Activated CD4-positive, alpha-beta T cell treated with anti-CD3 and anti-CD28 coated beads for 24 hours (primary cell): ENCODE data around the gene CNRIP1.

Experiments used
- DNase-seq, 2 donors: peaks; one replicate each; pipeline ENCODE4 v3.0.0-alpha.2; 2020; ENCODE audit warnings: low read depth in 2 of 2

The CNRIP1 gene

DNA sequence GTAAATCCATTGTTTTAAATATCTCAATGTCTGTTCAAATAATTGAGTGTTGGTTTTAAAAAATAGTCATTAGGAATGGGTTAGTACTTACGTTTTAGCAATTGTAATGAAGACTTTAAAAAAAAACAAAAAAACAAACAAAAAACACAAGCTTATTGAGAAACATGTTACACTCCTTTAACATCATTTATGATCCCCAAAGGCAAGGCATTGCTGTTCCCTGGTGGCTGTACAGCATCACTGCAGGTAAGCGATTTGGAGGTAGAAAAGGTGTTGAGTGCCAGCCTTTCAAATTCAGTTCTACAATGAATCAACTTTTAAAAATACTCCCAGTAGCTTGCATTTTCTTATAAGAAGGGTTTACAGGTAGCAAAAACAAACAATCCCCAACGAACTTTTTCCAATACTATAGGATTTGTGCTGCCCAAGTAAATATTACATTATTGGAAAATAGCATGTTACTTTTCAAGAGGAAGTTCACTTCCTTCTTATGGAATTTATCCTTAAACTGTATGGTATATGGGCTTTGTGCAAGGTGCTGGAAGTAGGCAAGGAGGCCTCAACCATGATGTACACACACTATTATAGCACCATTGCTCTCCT is 27.5 kb downstream of the CNRIP1 start:
- DNase-seq = peak in 1 of 2 donors; percentile 7

DNA sequence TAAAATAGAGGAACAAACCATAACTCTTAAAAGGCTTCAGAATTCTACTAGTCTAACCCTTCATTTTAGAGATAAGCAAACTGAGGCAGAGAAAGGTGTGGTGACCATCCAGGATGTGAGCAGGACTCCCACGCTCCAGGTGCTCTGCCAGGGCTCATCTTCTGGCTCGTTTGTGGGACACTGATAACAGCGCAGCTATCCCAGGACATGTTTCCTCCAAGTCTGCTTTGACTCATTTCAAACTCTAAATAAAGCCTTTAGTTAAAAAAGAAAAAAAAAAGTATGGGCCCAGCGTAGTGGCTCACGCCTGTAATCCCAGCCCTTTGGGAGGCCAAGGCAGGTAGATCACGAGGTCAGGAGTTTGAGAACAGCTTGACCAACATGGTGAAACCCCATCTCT is 28.4 kb downstream of the CNRIP1 start:
- no peak for DNase-seq

DNA sequence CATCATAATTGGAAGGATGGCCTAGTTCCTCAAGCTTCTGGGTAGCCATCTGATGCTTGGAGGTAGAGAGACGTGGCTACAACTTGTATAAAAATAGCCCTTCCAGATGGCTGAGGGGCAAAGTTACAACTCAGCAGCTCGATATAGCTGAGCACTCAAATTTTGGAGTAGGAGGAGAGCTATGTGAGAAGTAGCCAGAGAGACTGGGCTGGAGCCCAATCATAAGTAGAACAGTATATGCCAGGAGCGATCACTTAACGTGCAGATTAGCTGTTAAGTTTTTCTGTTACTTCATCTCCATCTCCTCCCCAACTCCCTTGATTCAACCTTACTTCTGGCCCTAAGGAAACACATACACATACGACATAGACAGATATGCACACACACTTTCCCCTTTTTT is 28.8 kb downstream of the CNRIP1 start:
- no peak for DNase-seq

DNA sequence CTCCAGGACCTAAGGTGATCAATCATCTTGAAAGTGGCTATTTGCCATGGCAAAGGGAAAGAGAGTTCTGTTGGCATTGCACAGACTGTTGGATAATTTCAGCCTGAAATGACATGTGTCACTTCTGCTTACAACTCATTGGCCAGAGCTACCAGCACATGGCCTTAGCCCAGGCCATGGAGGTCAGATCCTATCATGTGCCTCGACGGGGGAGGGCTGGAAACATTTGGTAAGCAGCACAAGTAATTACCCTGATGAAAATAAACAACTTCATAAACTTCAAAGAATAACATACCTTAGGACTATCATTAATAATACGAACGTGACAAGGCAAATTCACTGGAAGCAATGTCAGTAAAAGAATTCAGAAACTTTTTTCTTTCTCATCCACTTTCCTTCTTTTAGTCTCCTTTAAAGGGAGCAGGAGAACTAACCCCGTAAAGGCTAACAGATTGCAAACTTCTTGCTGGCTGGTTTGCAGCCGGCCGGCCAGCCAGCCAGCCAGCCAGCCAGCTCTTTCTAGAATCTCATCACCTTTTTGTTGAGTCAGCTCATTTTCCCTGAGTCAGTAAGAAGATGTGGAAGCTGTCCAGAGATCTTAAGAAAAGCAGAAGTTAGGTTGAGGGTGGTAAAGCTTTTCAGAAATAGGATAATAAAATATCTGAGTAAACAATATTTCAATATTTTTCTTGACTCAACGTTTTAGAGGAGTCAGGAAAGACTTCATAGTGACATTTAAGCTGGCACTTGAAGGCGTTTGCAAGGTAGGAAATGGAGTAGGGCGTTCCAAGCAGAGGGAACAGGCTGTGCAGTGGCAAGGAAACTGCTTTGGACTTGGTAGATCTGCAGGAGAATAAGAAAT is 31.9 kb downstream of the CNRIP1 start:
- no peak for DNase-seq

DNA sequence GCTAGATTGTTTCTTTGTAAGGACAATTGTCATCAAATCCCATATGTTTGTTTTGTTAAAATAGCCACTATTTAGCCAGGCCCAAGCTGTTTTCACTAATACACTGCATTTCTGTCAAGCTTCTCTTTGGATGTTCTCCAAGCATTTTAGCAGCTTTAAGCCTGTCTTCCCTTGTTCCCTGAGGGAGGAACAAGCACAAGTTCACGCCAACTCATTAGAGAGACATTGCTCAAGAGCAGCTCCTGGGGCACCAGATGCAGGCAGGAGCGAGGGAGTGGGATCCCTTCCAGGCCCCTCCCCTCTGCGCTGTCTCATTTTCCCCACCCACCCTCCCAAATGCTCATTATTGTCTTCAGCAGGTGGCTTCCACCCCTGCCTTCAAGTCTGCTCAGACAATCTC is 34.9 kb downstream of the CNRIP1 start:
- no peak for DNase-seq

DNA sequence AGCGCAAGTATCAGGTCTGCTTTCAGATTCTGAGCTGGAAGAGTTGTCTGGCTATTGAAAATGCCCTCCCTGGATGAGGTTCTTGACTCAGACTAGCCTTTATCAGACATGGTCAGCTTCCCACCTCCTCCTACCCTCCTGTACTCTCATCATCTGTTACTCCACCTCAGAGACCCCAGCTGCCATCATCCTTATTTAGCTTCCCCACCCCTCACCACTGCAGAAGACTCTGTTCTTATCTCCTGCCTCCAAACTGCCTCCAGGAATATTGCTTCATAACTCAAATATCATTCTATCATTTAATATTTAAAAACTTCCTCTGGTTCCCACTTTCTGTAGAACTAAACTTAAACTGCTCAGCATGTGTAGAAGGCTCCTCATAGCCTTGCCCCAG is 36.3 kb downstream of the CNRIP1 start:
- DNase-seq = no peak

DNA sequence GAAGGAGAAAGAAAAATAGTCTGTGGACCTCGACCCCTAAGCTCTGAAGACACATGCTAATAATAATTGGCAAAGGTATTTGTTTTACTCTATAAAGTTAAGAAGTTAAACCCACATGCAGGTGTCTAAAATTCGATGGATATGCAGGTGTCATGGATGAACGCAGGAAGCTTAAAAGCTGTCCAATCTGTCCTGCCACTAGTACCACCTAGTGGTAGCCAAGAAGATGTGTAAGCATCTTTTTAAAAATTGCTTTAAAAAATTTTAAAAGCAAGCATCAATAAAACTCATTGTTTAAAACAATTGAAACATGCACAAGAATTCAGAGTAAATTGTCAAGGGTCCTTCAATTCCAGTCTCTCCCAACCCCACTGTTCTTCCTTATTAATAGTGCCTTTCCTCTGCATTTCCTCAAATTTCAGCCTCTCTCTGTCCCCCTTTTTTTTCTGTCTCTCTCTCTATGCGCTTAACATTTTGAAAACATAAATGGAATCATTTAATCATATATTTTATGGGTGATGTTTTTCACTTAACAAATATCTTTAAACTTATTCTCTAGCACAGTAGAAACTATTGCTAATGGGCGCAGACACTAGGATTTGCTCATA is 36.8 kb downstream of the CNRIP1 start:
- DNase-seq = peak in 1 of 2 donors; percentile 11

DNA sequence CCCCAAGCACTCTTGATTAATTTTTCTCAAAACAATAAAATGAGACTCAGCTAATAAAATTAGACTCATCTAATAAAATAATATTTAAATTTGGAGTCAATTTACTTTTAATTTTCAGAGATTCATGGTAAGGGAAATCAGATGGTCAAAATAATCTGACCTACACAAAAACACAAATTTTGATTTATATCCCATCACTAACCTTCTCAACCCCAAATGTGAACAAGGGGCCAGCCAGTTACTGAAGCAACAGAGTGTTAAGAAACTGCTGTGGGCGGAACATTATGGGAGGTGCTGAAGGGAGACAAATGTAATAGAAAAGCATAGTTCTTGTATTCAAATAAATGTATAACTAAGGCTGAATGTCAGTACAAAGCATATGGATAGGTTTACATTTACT is 39.0 kb downstream of the CNRIP1 start:
- DNase-seq = no peak

DNA sequence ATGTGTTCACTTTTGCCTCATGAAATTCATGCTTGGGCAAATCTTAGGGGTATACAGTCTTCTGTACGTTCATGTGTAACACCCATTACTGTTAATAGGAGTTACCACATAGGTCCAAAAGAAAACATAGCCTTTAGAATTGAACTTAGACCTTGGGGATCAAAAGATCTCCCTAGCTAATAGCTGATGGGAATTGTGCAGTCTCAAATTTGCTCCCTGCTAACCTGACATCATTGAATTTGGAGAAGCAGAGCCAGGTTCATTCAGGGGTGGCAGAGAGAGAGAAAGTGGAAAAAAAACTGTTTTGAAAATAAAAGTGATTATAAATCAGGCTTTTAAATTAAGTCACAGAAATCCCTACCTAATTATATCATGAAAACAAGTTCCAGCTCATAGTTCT is 39.4 kb downstream of the CNRIP1 start:
- DNase-seq = no peak

DNA sequence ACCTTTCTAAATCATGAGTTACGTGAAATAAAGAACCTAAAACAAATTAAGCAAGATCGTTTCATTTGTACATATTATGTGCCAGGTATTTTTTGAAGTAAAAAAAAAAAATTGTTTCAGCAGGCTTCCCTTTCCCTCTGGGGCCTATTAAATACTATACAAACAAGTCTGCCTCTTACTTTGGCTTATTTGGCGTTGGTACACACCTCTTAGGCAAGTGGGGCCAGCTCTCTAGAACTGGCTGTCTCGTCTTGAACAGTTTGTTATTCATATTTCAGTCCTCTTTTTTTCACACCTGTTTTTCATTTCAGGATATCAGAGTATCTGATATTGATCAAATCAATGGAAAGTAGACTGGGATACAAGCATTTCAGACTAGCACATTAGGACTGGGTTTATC is 40.1 kb downstream of the CNRIP1 start:
- DNase-seq = no peak

DNA sequence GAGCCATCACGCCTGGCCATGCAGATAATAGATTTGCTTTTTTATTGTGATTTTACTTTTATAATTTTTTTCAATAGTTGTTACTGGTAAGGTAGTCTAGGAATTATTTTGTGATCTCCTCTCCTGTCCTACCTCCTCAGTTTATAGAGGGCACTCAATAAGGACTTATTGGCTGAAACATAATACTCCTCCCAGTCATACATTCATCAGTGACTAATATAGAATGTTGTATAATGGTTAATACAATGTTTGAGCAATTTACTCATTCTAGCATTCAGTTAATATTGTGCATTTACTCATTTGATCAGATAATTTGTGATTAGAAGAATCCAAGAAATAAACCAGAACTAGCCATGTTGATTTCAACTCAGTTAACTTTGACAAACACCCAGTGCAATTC is 41.6 kb downstream of the CNRIP1 start:
- no peak for DNase-seq

DNA sequence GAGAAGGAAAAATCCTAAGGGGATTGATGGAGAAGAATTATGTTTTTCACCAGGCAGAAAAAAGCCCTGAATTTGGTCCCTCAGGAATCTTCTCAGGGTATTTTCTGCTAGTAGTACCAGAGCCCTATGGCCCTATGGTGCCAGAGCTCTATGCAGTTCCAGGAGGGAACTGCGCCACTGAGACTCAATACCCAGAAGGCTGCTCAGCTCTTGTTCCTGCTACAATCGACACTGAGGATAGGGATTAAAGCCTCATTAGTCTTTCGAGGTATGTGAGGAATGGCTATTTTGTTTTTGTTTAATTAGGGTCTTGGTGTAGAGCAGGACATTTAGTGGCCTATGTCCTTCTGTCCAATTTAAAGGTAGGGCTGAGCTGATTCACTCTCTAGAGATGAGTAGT is 45.7 kb downstream of the CNRIP1 start:
- no peak for DNase-seq

DNA sequence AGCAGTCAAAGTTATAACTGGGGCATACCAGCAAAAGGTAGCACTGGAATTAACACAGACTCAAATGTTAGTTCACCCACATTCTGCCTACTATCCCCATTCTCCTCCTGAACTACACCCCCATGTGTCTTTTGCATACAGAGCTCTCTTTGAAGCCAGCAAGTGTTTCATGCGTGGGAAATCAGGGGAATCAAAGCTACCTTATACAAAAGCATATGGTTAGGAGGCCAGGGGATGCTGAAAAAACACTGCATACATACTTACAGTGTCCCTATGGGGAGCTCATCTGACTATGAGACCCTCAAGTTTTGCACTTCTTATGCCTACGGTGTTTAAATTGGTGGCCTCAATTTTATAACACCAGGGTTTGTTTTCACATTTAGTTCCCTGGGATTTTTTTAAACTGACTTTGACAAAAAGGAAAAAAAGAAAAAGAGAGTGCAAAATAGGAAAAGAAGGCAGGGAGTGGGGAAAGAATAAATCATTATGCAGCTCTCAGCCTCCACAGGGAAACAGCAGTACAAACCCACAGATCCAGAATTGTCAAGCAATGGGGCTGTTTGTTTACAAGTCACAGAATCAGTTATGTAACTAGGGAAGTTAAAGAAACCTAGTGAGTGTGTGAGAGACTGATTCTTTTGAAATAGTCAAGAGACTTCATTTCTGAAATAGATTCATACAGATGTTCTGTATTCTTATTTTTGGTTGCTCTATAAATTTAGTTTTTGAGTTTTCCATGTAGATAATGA is 47.3 kb downstream of the CNRIP1 start:
- DNase-seq = no peak

DNA sequence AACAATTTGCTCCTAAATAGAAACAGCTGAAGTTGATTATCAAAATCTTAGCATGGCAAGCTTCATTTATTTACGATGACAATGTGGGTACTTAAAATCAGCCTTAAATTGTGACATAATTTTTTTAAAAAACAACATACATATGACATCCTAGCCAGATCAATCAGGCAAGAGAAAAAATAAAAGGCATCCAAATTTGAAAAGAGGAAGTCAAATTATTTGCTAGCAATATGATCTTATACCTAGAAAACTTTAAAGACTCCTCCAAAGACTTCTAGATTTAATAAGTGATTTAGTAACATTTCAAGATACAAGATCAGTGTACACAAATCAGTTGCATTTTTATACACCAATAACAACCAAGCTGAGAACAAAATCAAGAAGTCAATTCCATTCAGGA is 53.1 kb downstream of the CNRIP1 start:
- DNase-seq = no peak

DNA sequence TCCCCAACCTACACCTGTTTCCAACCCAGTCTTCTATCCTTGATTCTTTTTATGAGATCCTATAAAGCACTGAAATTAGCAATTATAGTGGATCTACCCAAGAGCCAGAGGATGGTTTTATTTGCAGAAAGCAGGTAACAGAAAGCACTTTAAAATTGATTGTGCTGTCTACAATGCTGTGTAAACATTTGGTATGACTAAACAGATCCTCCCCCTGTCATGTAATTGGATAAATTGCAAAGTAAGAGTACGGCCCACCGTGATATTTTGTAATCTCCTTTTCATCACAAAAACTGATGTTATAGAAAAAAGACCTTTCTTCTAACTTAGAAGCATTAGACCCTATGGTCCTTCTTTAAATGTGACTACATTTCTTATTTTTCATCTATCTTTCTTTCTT is 56.1 kb downstream of the CNRIP1 start:
- no peak for DNase-seq

DNA sequence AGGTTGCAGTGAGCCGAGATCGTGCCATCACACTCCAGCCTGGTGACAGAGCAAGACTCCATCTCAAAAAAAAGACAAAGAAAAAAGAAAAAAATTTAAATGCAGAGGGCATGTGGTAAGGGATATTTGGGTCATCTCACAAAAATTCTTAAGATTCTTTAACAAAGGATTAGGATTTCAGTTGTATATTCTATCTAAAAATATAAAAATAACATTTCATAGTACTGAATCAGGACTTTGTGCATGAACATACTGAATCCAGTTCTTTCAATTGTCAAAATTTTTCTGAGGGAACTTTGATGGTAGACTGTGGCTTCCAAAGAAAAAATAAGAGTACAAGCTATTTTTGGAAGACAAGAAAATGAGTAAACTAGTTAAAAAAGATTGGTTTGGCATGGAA is 60.9 kb downstream of the CNRIP1 start:
- DNase-seq = no peak

DNA sequence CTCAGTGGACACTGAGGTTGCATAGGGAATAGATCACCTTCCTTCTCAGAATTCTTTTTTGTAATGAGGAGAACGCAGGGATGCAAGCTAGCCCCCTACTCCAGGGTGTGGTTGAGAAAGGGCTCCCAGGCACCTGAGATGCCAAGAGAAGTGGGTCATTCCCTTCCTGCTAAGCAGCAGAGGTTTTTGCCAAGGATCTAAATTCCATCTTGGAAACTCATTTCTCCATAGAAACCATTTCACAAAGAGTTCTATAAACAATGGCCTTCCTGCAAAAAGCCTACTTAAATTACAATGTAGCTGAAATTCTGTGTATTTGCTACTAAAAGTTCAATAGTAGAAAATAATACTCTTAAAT is 63.7 kb downstream of the CNRIP1 start:
- no peak for DNase-seq

DNA sequence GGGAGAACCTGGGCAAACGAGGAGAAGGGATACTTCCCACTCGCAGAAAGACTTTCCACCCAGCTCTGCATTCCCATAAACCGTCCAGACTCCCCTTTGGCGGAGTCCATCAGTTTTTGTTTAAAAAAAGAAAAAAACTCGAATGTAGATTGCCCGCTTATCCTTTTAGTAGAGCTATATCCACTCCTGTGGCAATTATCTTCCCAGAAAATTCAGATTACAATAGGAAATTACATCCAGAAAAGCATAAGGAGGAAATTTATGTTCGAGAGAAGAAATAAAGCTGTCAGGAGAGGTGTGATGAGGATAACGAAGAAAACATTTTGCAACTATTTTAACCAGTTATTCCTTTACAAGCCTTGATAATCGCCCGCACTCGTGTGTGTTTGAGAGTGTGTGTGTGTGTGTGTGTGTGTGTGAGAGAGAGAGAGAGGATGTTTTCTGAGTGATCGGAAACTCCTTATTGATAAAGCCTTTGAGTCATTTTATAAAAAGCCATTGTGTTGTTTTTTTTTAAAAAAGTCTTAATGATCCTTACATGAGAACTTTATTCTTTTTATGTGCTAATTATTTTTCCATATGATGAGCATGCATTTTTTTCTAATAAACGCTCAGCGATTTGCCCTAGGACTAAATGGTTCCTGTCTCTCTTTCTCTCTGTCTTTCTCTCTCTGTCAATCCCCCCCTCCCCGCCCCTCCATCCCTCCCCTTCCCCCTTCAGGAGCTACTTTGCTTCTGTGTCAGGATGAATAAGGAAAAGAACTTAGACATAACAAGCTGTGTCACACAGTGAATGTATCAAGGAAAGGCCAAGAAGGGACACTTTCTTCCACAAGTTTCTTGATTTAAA is 66.3 kb downstream of the CNRIP1 start:
- DNase-seq = no peak

DNA sequence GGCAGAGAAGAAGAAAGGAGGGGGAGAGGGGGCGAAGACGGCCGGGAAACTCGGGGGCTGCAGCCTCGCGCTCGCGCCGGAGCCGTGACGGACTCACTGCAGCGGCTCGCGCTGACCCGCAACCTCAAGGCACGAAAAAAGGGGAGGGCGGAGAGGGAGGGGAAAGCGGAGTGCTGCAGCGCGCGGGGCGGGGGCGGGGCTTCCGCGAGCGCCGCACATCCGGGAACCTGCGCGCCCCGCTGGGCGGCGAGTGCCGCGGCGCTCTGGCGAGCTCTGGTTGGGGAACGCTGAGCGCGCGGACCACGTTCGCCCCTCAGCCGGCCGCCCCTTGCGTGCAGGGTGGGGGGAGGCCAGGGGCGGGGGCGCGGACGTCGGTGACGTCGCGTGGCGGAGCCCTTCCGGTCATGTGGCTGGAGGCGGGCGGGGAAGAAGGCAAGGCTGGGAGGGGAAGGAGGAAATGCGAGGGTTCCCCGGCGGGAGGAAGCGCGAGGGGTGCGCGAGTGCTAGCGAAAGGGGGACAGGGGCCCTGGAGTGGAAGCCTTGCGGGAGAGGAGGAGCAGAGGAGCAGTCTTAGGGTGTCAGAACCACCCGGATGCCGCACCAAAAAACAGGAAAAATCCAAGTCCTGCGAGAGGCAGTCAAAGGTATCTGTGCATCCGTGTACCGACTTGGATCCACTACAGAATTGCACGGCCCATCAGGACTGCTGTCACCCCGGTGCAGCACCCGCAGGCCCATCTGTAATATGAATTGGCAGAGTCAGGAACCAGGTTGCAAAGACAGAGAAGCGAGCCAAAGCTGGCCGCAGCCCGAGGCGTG is 67.1 kb downstream of the CNRIP1 start, which contains the start of gene PPP3R1:
TSS of gene PPP3R1 (minus strand) at position 133 of the 819 bp plus-strand sequence. CDS start 405 bp downstream, outside the sequence.
- DNase-seq = peak; percentile 85 to 88

DNA sequence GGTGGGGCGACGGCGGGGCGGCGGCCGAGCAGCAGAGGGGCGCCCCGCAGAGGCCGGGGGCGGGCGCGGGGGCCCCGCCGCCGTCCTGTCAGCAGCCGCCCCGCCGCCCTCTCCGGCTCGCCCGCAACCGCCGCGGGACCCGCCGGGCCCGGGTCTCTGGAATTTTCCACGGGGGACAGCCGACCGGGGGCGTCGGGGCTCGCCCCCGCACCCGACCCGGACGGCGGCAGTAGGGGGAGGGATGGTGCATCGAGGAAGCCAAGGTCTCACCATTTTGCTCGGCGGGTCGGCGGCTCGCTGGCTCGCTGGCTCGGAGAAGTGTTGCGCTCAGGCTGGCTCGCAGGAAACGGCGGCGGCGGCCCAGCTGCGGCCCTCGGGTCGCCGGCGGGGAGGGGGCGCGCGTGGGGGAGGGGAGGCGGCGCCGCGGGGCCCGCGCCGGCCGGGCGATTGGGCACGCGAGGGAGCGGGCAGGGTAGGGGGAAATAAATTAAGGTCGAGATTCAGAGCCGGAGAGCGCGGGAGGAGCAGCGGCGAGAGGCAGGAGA is 67.8 kb downstream of the CNRIP1 start:
- peak; percentile 8 to 19 for DNase-seq
